ENCODE results near the gene ARHGEF11.

GRCh38 chr1:156947818-156948525 is 97.6 kb downstream of the ARHGEF11 start:
- TF ChIP-seq ZNF384 (IDR thresholded peaks at IDR 0.05): no peak
- TF ChIP-seq ELF4 (IDR thresholded peaks at IDR 0.05): no peak
- no peak for TF ChIP-seq BHLHE40 (IDR thresholded peaks at IDR 0.05; ENCODE audit: borderline replicate concordance)
- no peak for TF ChIP-seq FOXA1 (IDR thresholded peaks at IDR 0.05)
- TF ChIP-seq PKNOX1 (IDR thresholded peaks at IDR 0.05): no peak
- no peak for TF ChIP-seq TARDBP (IDR thresholded peaks at IDR 0.05)
- TF ChIP-seq FOXK2 (IDR thresholded peaks at IDR 0.05): no peak
- no peak for TF ChIP-seq SP1 (IDR thresholded peaks at IDR 0.05)
